Endothelial cell of hepatic sinusoid (primary cell): ENCODE measurements around the gene RASGRF1.

Source experiments
- in situ Hi-C: cut with HindIII; loops from 2 replicates; pipeline ENCODE4 v1.10.0; 2017; ENCODE audit warnings: low sequenced_read_pairs

The RASGRF1 gene

GRCh38 chr15:78921940-78922339 is 168.6 kb downstream of the RASGRF1 start:
- in situ Hi-C loops, result no loop called here

GRCh38 chr15:78921517-78921916 is 169.1 kb downstream of the RASGRF1 start:
- in situ Hi-C loops, result no loop called here

GRCh38 chr15:78917888-78918287 is 172.7 kb downstream of the RASGRF1 start:
- in situ Hi-C loops, result no loop called here

GRCh38 chr15:78916088-78916487 is 174.5 kb downstream of the RASGRF1 start:
- in situ Hi-C loops, result no loop called here

- in situ Hi-C loops, result no loop called here
Observed at GRCh38 chr15:78915341-78916087, 175.1 kb downstream of the RASGRF1 start.

GRCh38 chr15:78914027-78914764 is 176.4 kb downstream of the RASGRF1 start:
- in situ Hi-C loops, result no loop called here

GRCh38 chr15:78913012-78913411 is 177.6 kb downstream of the RASGRF1 start:
- in situ Hi-C loops, result no loop called here

GRCh38 chr15:78912316-78912715 is 178.3 kb downstream of the RASGRF1 start:
- in situ Hi-C loops, result no loop called here

- in situ Hi-C loops, result no loop called here
Observed at GRCh38 chr15:78910271-78910670, 180.3 kb downstream of the RASGRF1 start.
